ENCODE results near the gene PDE1C. TPM values are rescaled to one million over a fixed set of nuclear protein-coding genes. Genes with fewer than 3 reads are reported as not detected.
A peak's percentile ranks its signal among the peaks of the same experiment; 100 is the strongest.

Gene PDE1C
- total RNA-seq, 2 donors from 2014 or later = 0.26 to 0.60 TPM

DNA sequence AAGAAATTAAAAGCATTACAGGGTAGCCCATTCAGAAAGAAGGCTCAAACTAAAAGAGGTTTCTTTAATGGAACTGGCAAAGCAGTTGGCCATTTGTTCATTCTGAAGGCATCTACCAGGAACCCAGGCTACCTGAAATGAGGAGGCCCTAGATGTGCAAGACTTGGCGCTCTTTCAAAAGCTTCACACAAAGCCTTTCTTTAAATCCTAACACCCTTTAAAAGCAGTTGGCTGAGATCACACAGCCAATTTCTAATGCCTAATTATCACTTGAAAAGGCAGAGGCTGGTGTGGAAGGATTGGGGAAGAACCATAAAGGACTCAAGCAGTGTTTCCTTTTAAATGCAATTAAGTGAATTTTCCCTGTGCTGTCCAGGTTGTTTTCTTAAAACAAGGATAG lies 360.0 kb downstream of the PDE1C start:
- Histone ChIP-seq H3K9me3 (ENCODE audit: control insufficient read depth, low read length) (peaks cover 6% of the 10 kb centered on the region), H3K27me3 (ENCODE audit: control insufficient read depth, insufficient read depth, low read length, poor library complexity, severe bottlenecking) (no peaks in the 10 kb centered on the region), H3K9ac (ENCODE audit: extremely low read depth, low read length, poor library complexity, severe bottlenecking) (no peak overlapping the region), H3K4me3 (ENCODE audit: low read length) (no peak overlapping the region), H3K4me1 (ENCODE audit: control insufficient read depth, insufficient read depth, low read length) (peaks cover 6% of the 10 kb centered on the region), H3K36me3 (ENCODE audit: control insufficient read depth, insufficient read depth, low read length) (no peaks in the 10 kb centered on the region), H3K27ac (ENCODE audit: low read depth, low read length) (peak overlapping the region; percentile 3)
- H3K36me3 Mint-ChIP-seq (ENCODE audit: low read depth) = peaks cover 18% of the 10 kb centered on the region
- TF ChIP-seq, protein P1, sequence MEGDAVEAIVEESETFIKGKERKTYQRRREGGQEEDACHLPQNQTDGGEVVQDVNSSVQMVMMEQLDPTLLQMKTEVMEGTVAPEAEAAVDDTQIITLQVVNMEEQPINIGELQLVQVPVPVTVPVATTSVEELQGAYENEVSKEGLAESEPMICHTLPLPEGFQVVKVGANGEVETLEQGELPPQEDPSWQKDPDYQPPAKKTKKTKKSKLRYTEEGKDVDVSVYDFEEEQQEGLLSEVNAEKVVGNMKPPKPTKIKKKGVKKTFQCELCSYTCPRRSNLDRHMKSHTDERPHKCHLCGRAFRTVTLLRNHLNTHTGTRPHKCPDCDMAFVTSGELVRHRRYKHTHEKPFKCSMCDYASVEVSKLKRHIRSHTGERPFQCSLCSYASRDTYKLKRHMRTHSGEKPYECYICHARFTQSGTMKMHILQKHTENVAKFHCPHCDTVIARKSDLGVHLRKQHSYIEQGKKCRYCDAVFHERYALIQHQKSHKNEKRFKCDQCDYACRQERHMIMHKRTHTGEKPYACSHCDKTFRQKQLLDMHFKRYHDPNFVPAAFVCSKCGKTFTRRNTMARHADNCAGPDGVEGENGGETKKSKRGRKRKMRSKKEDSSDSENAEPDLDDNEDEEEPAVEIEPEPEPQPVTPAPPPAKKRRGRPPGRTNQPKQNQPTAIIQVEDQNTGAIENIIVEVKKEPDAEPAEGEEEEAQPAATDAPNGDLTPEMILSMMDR (conservative IDR thresholded peaks at IDR 0.05) = no peak
- DNase-seq = peak; percentile 66
- no peak overlapping the region for H3K27ac Mint-ChIP-seq
- peaks cover 34% of the 10 kb centered on the region for H3K27me3 Mint-ChIP-seq (ENCODE audit: insufficient read depth)
- no peak overlapping the region for H3K4me3 Mint-ChIP-seq
- peaks cover 30% of the 10 kb centered on the region for H3K9me3 Mint-ChIP-seq
- H3K4me1 Mint-ChIP-seq = peaks cover 30% of the 10 kb centered on the region
- 40% methylated on average over 1 of the region's 1 CpG; no CpG with 5 or more reads in 1 of the 2 experiments for WGBS, 2 experiments (ENCODE audit: insufficient coverage in 1 of 2, insufficient read length in 1 of 2)

DNA sequence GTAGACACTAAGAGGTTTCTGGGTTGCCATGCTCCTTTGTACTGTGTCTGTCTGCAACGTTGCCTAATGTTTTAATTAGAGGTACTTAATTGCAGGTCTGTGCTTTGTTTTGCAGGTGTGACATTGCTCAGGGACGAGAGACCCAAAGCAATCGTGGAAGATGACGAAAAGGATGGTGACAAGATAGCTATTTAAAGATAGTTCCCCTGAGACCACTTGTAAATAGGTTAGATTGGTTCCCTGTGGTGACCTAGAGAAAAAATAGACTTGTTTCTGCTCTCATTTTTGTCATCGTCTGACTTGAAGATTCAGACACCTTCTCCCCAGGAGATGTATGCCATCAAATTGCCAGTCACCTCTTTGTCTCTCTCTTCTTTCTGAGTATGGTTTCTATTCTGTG lies 363.1 kb downstream of the PDE1C start:
- no peak for DNase-seq
- peaks cover 17% of the 10 kb centered on the region for H3K27me3 Mint-ChIP-seq (ENCODE audit: insufficient read depth)
- Histone ChIP-seq H3K27ac (ENCODE audit: low read depth, low read length) (no peak overlapping the region), H3K4me3 (ENCODE audit: low read length) (no peak overlapping the region), H3K4me1 (ENCODE audit: control insufficient read depth, insufficient read depth, low read length) (peaks cover 6% of the 10 kb centered on the region), H3K27me3 (ENCODE audit: control insufficient read depth, insufficient read depth, low read length, poor library complexity, severe bottlenecking) (no peaks in the 10 kb centered on the region), H3K36me3 (ENCODE audit: control insufficient read depth, insufficient read depth, low read length) (no peaks in the 10 kb centered on the region), H3K9ac (ENCODE audit: extremely low read depth, low read length, poor library complexity, severe bottlenecking) (no peak overlapping the region), H3K9me3 (ENCODE audit: control insufficient read depth, low read length) (peaks cover 3% of the 10 kb centered on the region)
- 69 to 77% methylated on average over 3 to 5 of the region's 5 CpGs for WGBS, 2 experiments (ENCODE audit: insufficient coverage in 1 of 2, insufficient read length in 1 of 2)
- H3K27ac Mint-ChIP-seq = no peak overlapping the region
- no peak overlapping the region for H3K4me3 Mint-ChIP-seq
- TF ChIP-seq, protein P1 (conservative IDR thresholded peaks at IDR 0.05) = no peak
- H3K9me3 Mint-ChIP-seq = peaks cover 3% of the 10 kb centered on the region
- peaks cover 3% of the 10 kb centered on the region for H3K36me3 Mint-ChIP-seq (ENCODE audit: low read depth)
- H3K4me1 Mint-ChIP-seq = peaks cover 30% of the 10 kb centered on the region

DNA sequence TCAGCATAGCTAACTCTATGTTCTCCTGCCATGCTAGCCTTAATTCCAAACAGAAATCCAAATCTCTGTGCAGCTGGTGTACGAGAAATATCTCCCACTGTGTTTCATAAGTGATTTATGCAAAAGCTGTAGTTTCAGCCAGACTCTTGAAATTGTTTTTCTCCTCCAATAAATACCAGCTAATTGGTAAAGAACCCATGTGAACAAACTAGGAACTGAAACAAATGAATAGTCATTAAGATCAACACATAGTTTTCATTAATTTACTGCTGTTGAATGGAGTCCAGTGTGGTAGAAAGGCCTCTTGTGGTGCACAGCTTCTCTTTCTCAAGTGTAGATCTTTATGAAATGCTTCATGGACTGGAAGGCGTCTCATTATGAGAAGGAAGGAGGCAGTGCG lies 364.8 kb downstream of the PDE1C start:
- H3K4me1 Mint-ChIP-seq = peaks cover 24% of the 10 kb centered on the region
- H3K27ac ChIP-seq (ENCODE audit: low read depth, low read length) = no peak overlapping the region
- H3K9me3 Mint-ChIP-seq = no peaks in the 10 kb centered on the region
- WGBS, 2 experiments (ENCODE audit: insufficient coverage in 1 of 2, insufficient read length in 1 of 2) = 94 to 100% methylated on average over 1 to 3 of the region's 3 CpGs
- no peaks in the 10 kb centered on the region for H3K27me3 ChIP-seq (ENCODE audit: control insufficient read depth, insufficient read depth, low read length, poor library complexity, severe bottlenecking)
- no peak for DNase-seq
- no peaks in the 10 kb centered on the region for H3K36me3 ChIP-seq (ENCODE audit: control insufficient read depth, insufficient read depth, low read length)
- peaks cover 4% of the 10 kb centered on the region for H3K4me1 ChIP-seq (ENCODE audit: control insufficient read depth, insufficient read depth, low read length)
- no peaks in the 10 kb centered on the region for H3K36me3 Mint-ChIP-seq (ENCODE audit: low read depth)
- no peak overlapping the region for H3K4me3 ChIP-seq (ENCODE audit: low read length)
- no peak overlapping the region for H3K27ac Mint-ChIP-seq
- H3K9me3 ChIP-seq (ENCODE audit: control insufficient read depth, low read length) = no peaks in the 10 kb centered on the region
- peaks cover 13% of the 10 kb centered on the region for H3K27me3 Mint-ChIP-seq (ENCODE audit: insufficient read depth)
- no peak overlapping the region for H3K9ac ChIP-seq (ENCODE audit: extremely low read depth, low read length, poor library complexity, severe bottlenecking)
- no peak overlapping the region for H3K4me3 Mint-ChIP-seq
- TF ChIP-seq, protein P1 (conservative IDR thresholded peaks at IDR 0.05) = no peak

Data from endodermal cell (in vitro differentiated cells).